ENCODE results near the gene DAZAP1. TPM values are rescaled to one million over a fixed set of nuclear protein-coding genes. Genes with fewer than 3 reads are reported as not detected.

The DAZAP1 gene
- total RNA-seq, 1 donor from 2014 or later, result 98.7 TPM

DNA sequence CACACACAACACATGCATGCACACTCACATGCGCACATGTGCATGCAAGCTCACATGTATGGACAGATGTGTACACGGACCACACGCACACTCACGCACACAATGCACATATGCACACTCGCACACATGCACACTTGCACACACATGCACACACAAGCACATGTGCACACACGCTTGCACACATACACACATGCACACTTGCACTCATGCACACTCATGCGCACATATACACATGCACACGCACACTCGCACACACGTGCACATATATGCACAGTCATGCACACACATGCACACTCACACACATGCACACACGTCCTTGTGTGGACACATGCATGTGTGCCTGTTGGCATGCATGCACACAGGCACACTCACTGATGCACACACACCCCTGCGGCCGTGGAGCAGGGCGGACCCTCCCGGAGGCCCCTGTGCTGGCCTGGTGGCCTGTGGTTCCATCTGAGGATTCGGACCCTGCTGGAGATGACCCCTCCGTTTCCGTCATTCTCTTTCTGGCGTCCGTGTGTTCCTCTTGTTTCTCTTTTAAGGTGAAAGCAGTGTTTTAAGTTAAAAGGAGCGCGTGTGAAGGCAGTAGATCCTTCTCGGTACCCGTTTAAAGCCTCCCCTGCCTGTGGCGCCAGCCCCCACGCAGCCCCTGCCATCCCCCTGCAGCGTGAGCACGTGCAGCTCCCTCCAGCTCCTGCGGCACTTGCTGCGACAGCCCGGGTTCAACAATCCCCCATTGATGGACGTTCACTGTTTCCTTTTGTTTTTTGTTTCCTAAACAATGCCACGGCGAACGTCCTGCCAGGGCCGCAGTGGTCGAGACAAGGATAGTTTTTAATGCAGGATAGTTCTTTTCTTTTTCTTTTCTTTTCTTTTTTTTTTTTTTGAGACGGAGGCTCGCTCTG is 18.1 kb upstream of the DAZAP1 start:
- H3K27ac ChIP-seq, result no peak overlapping the region
- no peak for DNase-seq
- H3K36me3 ChIP-seq, result peaks cover 52% of the 10 kb centered on the region
- H3K4me1 ChIP-seq, result peaks cover 12% of the 10 kb centered on the region
- H3K27me3 ChIP-seq, result no peaks in the 10 kb centered on the region
- ATAC-seq, result no peak
- intact Hi-C loops (cut with DNase I), result no loop called here
- H3K4me3 ChIP-seq, result no peak overlapping the region
- TF ChIP-seq, protein P1, sequence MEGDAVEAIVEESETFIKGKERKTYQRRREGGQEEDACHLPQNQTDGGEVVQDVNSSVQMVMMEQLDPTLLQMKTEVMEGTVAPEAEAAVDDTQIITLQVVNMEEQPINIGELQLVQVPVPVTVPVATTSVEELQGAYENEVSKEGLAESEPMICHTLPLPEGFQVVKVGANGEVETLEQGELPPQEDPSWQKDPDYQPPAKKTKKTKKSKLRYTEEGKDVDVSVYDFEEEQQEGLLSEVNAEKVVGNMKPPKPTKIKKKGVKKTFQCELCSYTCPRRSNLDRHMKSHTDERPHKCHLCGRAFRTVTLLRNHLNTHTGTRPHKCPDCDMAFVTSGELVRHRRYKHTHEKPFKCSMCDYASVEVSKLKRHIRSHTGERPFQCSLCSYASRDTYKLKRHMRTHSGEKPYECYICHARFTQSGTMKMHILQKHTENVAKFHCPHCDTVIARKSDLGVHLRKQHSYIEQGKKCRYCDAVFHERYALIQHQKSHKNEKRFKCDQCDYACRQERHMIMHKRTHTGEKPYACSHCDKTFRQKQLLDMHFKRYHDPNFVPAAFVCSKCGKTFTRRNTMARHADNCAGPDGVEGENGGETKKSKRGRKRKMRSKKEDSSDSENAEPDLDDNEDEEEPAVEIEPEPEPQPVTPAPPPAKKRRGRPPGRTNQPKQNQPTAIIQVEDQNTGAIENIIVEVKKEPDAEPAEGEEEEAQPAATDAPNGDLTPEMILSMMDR (IDR thresholded peaks at IDR 0.05), result no peak
- no peaks in the 10 kb centered on the region for H3K9me3 ChIP-seq

DNA sequence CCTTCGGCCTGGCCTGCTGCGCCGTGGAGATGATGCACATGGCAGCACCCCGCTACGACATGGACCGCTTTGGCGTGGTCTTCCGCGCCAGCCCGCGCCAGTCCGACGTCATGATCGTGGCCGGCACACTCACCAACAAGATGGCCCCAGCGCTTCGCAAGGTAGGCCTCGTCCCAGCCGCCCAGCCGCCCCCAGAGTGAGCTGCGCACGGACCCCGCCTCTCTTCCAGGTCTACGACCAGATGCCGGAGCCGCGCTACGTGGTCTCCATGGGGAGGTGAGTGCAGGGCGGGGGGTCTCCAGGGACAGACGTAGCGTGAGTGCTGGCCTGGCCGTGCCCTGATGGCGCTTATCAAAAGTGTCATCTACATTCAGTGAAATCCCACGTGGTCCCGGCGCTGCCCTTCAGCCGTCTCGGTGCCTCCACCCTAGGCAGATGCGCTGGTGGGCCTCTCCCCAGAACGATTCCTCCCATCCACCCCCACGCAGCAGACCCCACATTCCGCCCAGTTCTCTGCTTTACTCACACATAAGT is 16.4 kb upstream of the DAZAP1 start:
- intact Hi-C loops (cut with DNase I), result no loop called here
- H3K27me3 ChIP-seq, result no peaks in the 10 kb centered on the region
- no peak for DNase-seq
- H3K9me3 ChIP-seq, result no peaks in the 10 kb centered on the region
- ATAC-seq, result no peak
- peaks cover 52% of the 10 kb centered on the region for H3K36me3 ChIP-seq
- no peak overlapping the region for H3K4me3 ChIP-seq
- H3K4me1 ChIP-seq, result no peaks in the 10 kb centered on the region
- H3K27ac ChIP-seq, result no peak overlapping the region
- TF ChIP-seq, protein P1 (IDR thresholded peaks at IDR 0.05), result no peak

DNA sequence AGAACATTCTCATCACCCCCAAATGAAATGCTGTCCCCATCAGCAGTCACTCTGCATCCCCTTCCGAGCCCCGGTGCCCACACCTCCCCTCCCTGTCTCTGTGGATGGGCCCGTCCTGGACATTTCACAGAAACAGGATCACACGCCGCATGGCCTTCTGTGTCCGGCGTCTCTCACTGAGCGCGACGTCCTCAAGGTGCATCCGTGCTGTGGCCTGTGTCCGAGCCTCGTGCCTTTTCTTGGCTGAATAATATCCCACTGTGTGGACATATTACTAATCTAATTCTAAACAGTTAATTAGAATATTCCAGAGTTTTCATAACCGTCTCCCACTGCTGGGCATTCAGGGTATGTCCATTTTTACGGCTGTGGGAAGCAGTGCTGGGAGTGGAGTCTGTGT is 15.0 kb upstream of the DAZAP1 start:
- TF ChIP-seq, protein P1 (IDR thresholded peaks at IDR 0.05), result no peak
- DNase-seq (no peak), ATAC-seq (no peak)
- intact Hi-C loops (cut with DNase I), result no loop called here
- Histone ChIP-seq H3K27me3 (no peaks in the 10 kb centered on the region), H3K36me3 (peaks cover 52% of the 10 kb centered on the region), H3K4me1 (no peaks in the 10 kb centered on the region), H3K4me3 (no peak overlapping the region), H3K9me3 (no peaks in the 10 kb centered on the region), H3K27ac (no peak overlapping the region)

DNA sequence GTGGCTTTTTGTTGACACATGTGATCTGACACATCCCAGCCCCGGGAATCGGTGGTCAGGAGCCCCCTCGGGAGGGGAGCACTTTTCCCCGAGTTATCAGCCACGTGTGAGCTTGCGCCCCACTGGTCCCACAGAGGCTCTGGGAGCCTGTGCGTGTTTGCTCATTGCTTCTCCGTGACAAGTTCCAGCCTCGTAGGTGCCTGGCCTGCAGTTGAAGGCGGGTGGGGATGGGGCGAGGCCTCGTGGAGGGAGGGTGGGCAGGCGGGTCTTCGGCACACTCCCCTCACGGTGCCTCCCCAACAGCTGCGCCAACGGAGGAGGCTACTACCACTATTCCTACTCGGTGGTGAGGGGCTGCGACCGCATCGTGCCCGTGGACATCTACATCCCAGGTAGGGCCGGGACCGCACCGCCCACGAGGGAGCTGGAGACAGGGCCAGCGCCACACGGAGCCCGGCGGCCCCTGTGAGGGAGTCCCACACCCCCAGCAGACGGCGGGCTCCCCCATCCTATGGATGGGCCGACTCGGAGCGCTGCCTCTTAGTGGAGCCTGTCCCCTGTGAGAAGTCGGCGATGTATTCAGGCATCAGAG is 14.4 kb upstream of the DAZAP1 start:
- H3K36me3 ChIP-seq, result peaks cover 52% of the 10 kb centered on the region
- no peak for DNase-seq

DNA sequence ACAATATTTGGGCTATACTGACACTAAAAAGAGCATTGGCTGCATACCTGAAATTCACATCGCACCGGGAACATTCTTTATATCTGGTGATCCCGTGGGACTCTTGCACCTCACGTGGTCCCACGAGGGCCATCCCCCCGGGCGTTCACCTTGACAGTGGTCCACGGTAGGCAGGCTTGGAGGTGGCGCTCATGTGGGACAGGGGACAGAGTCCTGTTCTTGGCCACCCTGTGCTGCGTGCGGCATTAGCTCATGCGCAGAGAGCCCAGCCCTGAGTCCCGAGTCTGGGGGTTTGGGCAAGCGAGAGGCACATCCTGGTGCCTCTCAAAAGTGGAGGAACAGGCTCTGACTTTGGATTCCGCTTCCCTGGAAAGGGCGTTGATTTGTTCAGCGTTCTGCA is 13.5 kb upstream of the DAZAP1 start:
- Histone ChIP-seq H3K4me1 (no peaks in the 10 kb centered on the region), H3K4me3 (no peak overlapping the region), H3K27me3 (no peaks in the 10 kb centered on the region), H3K36me3 (peaks cover 48% of the 10 kb centered on the region), H3K27ac (no peak overlapping the region), H3K9me3 (no peaks in the 10 kb centered on the region)
- no peak for DNase-seq
- TF ChIP-seq, protein P1 (IDR thresholded peaks at IDR 0.05), result no peak
- ATAC-seq, result no peak
- intact Hi-C loops (cut with DNase I), result no loop called here

More for the DNA sequence above, 14.4 kb upstream of the DAZAP1 start:
- Histone ChIP-seq H3K4me1 (no peaks in the 10 kb centered on the region), H3K27ac (no peak overlapping the region), H3K4me3 (no peak overlapping the region), H3K9me3 (no peaks in the 10 kb centered on the region), H3K27me3 (no peaks in the 10 kb centered on the region)
- TF ChIP-seq, protein P1 (IDR thresholded peaks at IDR 0.05), result no peak
- intact Hi-C loops (cut with DNase I), result no loop called here
- ATAC-seq, result no peak

Data from upper lobe of right lung (tissue), 1 donor.